Ovary (tissue), 3 donors: ENCODE data around the gene SNAP47.

Experiments used
- POLR2A ChIP-seq: fragments of 450-650 bp; IDR thresholded peaks from one replicate; pipeline ENCODE4 v1.6.1; 2017; ENCODE audit warnings: antibody characterized with exemption, mild to moderate bottlenecking, moderate library complexity
- TF ChIP-seq, protein P1 (sequence below), 3 donors: fragments of 450-650 bp in 2 of 3; fragments of 200-600 bp in 1 of 3; IDR thresholded peaks; one replicate each; pipeline versions ENCODE4 v1.5.1 to v1.8.0; 2016 to 2022; ENCODE audit warnings: antibody characterized with exemption in 3 of 3, mild to moderate bottlenecking in 1 of 3
- donor health status: DM: no; HTN: no; CAD: no.

GRCh38 chr1:227754958-227755357 is 19.7 kb downstream of the SNAP47 start:
- TF ChIP-seq, protein P1, sequence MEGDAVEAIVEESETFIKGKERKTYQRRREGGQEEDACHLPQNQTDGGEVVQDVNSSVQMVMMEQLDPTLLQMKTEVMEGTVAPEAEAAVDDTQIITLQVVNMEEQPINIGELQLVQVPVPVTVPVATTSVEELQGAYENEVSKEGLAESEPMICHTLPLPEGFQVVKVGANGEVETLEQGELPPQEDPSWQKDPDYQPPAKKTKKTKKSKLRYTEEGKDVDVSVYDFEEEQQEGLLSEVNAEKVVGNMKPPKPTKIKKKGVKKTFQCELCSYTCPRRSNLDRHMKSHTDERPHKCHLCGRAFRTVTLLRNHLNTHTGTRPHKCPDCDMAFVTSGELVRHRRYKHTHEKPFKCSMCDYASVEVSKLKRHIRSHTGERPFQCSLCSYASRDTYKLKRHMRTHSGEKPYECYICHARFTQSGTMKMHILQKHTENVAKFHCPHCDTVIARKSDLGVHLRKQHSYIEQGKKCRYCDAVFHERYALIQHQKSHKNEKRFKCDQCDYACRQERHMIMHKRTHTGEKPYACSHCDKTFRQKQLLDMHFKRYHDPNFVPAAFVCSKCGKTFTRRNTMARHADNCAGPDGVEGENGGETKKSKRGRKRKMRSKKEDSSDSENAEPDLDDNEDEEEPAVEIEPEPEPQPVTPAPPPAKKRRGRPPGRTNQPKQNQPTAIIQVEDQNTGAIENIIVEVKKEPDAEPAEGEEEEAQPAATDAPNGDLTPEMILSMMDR (IDR thresholded peaks at IDR 0.05): no peak
- TF ChIP-seq POLR2A: no peak
